Keratinocyte (primary cell): Measurements from ENCODE around the gene S100A14. TPM values are rescaled to one million over a fixed set of nuclear protein-coding genes. Genes with fewer than 3 reads are reported as not detected.
A peak's percentile ranks its signal among the peaks of the same experiment; 100 is the strongest.

ENCODE experiments used
- DNase-seq: peaks from one replicate; pipeline ENCODE4 v3.0.0-alpha.2; 2011; ENCODE audit warnings: low read depth, missing footprints, low spot score
- FAIRE-seq: peaks from 2 replicates; lab custom pipeline; 2011; peaks lifted over from hg19 to GRCh38; lab: Jason Lieb, UNC
- H2AFZ ChIP-seq: 2 replicates; pipeline ENCODE4 v1.6.0; 2012; ENCODE audit warnings: low read length, control low read depth, inconsistent platforms; ENCODE audit not compliant: control insufficient read depth
- H3K27ac ChIP-seq: 2 replicates; pipeline ENCODE4 v1.5.1; 2011; ENCODE audit warnings: low read length; ENCODE audit not compliant: control insufficient read depth, insufficient read depth
- H3K27me3 ChIP-seq: 3 replicates; pipeline ENCODE4 v1.6.0; 2011; ENCODE audit warnings: low read length; ENCODE audit not compliant: control insufficient read depth, insufficient read depth; ENCODE audit errors: extremely low read depth
- H3K36me3 ChIP-seq, 2 experiments: 2 replicates in 1 of 2; 3 replicates in 1 of 2; pipeline ENCODE4 v1.5.1; 2011; ENCODE audit warnings: low read length in 2 of 2, mild to moderate bottlenecking in 1 of 2; ENCODE audit not compliant: control insufficient read depth in 2 of 2, insufficient read depth in 2 of 2; ENCODE audit errors: extremely low read depth in 1 of 2
- H3K4me1 ChIP-seq: 3 replicates; pipeline ENCODE4 v1.5.1; 2011; ENCODE audit warnings: low read length; ENCODE audit not compliant: control insufficient read depth, insufficient read depth; ENCODE audit errors: extremely low read depth
- H3K4me2 ChIP-seq: 3 replicates; pipeline ENCODE4 v1.6.0; 2011; ENCODE audit warnings: low read depth, low read length; ENCODE audit not compliant: control insufficient read depth, insufficient read depth; ENCODE audit errors: extremely low read depth
- H3K4me3 ChIP-seq, 3 experiments: fragments of 200-600 bp in 1 of 3; sonication (generic) in 1 of 3; 2 replicates in 2 of 3; 3 replicates in 1 of 3; pipeline ENCODE4 v1.5.1; 2011 to 2016; ENCODE audit warnings: low read length in 3 of 3, mild to moderate bottlenecking in 3 of 3, control low read depth in 2 of 3, inconsistent platforms in 1 of 3, low read depth in 1 of 3, mixed read lengths in 1 of 3, mixed run types in 1 of 3, moderate library complexity in 1 of 3; ENCODE audit not compliant: control insufficient read depth in 2 of 3, insufficient read depth in 2 of 3; ENCODE audit errors: extremely low read depth in 1 of 3
- H3K79me2 ChIP-seq: 2 replicates; pipeline ENCODE4 v1.6.0; 2012; ENCODE audit warnings: low read length; ENCODE audit not compliant: control insufficient read depth, insufficient read depth
- H3K9ac ChIP-seq: 3 replicates; pipeline ENCODE4 v1.6.0; 2011; ENCODE audit warnings: low read length; ENCODE audit not compliant: control insufficient read depth, insufficient read depth; ENCODE audit errors: extremely low read depth
- H3K9me1 ChIP-seq: 3 replicates; pipeline ENCODE4 v1.6.0; 2011; ENCODE audit warnings: low read length; ENCODE audit not compliant: control insufficient read depth, insufficient read depth; ENCODE audit errors: extremely low read depth
- H3K9me3 ChIP-seq: 2 replicates; pipeline ENCODE4 v1.5.1; 2012; ENCODE audit warnings: low read depth, low read length; ENCODE audit not compliant: control insufficient read depth
- H4K20me1 ChIP-seq: 3 replicates; pipeline ENCODE4 v1.6.0; 2011; ENCODE audit warnings: low read length; ENCODE audit not compliant: control insufficient read depth, insufficient read depth; ENCODE audit errors: extremely low read depth
- EZH2 ChIP-seq: IDR thresholded peaks from one replicate; pipeline ENCODE4 v1.6.1; 2012; ENCODE audit warnings: inconsistent platforms, mild to moderate bottlenecking, low read length, moderate library complexity
- dilution Hi-C: fragments of 300-500 bp; cut with MboI; formaldehyde crosslinking; loops from one replicate; pipeline ENCODE4 v1.7.0; 2020; ENCODE audit warnings: low sequenced_read_pairs; ENCODE audit not compliant: extremely low pct_ligation_motif_present
- polyA plus RNA-seq, 5 experiments: library from polyadenylated mRNA; depleted of rRNA in 3 of 5; stranded (reverse) in 3 of 5; stranded (forward) in 1 of 5; unstranded in 1 of 5; fragments of >200 nt; gene quantifications; 1 replicate in 1 of 5; 2 replicates in 3 of 5; 3 replicates in 1 of 5; pipeline versions ENCODE4 v1.2.1 to v1.2.3, GENCODE V29; 2011 to 2012; ENCODE audit warnings: missing spikeins in 2 of 5, low read depth in 1 of 5, low replicate concordance in 1 of 5
- TF ChIP-seq, protein P1 (sequence below), 3 experiments: IDR thresholded peaks in 1 of 3; conservative IDR thresholded peaks in 1 of 3; optimal IDR thresholded peaks in 1 of 3; 2 replicates in 2 of 3; 3 replicates in 1 of 3; pipeline versions ENCODE3 to v1.5.1; 2011; ENCODE audit warnings: low read length in 3 of 3, mild to moderate bottlenecking in 3 of 3, moderate library complexity in 2 of 3, control low read depth in 1 of 3, inconsistent platforms in 1 of 3; ENCODE audit not compliant: insufficient read depth in 2 of 3; ENCODE audit errors: extremely low read depth in 1 of 3

The S100A14 gene
- polyA plus RNA-seq, 1 donor (not counting 4 experiments of a cell fraction or from before 2014, with no cell fraction given) = 1,394 TPM

DNA sequence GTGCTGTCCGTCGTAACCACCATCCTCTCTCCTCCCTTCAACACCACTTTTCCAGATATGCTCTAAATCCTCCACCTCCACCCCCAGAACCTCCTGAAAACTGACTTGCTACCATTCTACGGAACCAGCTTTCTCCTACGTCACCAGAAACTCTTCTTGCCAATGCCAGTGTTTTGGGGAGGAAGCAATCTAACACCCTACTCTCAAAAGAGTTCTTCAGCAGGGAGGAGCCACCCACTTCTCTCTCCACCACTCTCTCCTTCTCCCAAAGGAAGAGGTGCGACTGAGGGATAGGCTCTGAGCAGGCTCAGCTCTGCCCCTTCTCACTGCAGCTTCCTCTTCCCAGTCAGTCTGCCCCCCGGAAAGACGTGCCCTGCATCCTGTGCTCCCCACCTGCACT lies 44.4 kb downstream of the S100A14 start:
- no peak overlapping the region for H3K4me3 ChIP-seq
- TF ChIP-seq, protein P1, sequence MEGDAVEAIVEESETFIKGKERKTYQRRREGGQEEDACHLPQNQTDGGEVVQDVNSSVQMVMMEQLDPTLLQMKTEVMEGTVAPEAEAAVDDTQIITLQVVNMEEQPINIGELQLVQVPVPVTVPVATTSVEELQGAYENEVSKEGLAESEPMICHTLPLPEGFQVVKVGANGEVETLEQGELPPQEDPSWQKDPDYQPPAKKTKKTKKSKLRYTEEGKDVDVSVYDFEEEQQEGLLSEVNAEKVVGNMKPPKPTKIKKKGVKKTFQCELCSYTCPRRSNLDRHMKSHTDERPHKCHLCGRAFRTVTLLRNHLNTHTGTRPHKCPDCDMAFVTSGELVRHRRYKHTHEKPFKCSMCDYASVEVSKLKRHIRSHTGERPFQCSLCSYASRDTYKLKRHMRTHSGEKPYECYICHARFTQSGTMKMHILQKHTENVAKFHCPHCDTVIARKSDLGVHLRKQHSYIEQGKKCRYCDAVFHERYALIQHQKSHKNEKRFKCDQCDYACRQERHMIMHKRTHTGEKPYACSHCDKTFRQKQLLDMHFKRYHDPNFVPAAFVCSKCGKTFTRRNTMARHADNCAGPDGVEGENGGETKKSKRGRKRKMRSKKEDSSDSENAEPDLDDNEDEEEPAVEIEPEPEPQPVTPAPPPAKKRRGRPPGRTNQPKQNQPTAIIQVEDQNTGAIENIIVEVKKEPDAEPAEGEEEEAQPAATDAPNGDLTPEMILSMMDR (optimal IDR thresholded peaks at IDR 0.05 in 1 of 3, IDR thresholded peaks at IDR 0.05 in 1 of 3, conservative IDR thresholded peaks at IDR 0.05 in 1 of 3; ENCODE audit: extremely low read depth in 1 of 3, insufficient read depth in 2 of 3, low read length in 3 of 3) = no peak
- TF ChIP-seq EZH2 = no peak
- H3K9ac ChIP-seq = peak overlapping the region; percentile 52
- no peak overlapping the region for H3K4me2 ChIP-seq
- H3K36me3 ChIP-seq = no peaks in the 10 kb centered on the region
- no peaks in the 10 kb centered on the region for H4K20me1 ChIP-seq
- H3K27ac ChIP-seq = peak overlapping the region; percentile 81
- no peak for DNase-seq
- dilution Hi-C loops = no loop called here
- H3K79me2 ChIP-seq = peaks cover 2% of the 10 kb centered on the region
- no peaks in the 10 kb centered on the region for H3K9me3 ChIP-seq
- H3K27me3 ChIP-seq = no peaks in the 10 kb centered on the region
- no peak for FAIRE-seq
- no peak overlapping the region for H2AFZ ChIP-seq
- no peaks in the 10 kb centered on the region for H3K9me1 ChIP-seq
- peaks cover 48% of the 10 kb centered on the region for H3K4me1 ChIP-seq

DNA sequence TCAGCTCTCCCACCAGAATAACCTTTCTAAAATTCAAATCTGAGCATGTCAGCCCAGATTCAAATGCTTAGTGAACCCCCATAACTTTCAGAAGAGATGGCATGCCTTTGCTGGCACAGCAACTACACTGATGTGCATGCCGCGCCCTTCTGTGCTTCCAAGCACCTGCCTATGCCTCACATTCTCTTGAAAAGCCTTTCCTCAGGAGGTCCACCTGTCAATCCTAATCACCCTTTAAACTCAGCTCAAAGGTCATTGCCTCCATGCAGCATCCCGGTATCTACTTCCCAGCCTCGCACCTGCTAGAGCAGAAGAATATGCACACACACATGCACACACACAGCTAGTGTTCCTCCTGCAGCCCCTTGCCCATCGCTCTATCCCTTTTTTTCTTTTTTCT lies 45.3 kb downstream of the S100A14 start:
- dilution Hi-C loops = no loop called here
- TF ChIP-seq, protein P1 (optimal IDR thresholded peaks at IDR 0.05 in 1 of 3, IDR thresholded peaks at IDR 0.05 in 1 of 3, conservative IDR thresholded peaks at IDR 0.05 in 1 of 3; ENCODE audit: extremely low read depth in 1 of 3, insufficient read depth in 2 of 3, low read length in 3 of 3) = no peak
- TF ChIP-seq EZH2 = no peak
- Histone ChIP-seq H3K79me2 (peaks cover 2% of the 10 kb centered on the region), H3K4me2 (no peak overlapping the region), H3K27me3 (no peaks in the 10 kb centered on the region), H3K27ac (no peak overlapping the region), H4K20me1 (no peaks in the 10 kb centered on the region), H3K9me1 (no peaks in the 10 kb centered on the region), H3K4me3 (no peak overlapping the region), H3K9me3 (no peaks in the 10 kb centered on the region), H3K4me1 (peaks cover 52% of the 10 kb centered on the region), H2AFZ (no peak overlapping the region), H3K9ac (no peak overlapping the region), H3K36me3 (no peaks in the 10 kb centered on the region)
- no peak for FAIRE-seq
- no peak for DNase-seq
